ENCODE results near the gene MIEF1. TPM values are rescaled to one million over a fixed set of nuclear protein-coding genes. Genes with fewer than 3 reads are reported as not detected.

MIEF1 gene
- total and polyA plus RNA-seq, 2 of the 8 experiments (the other 6 are each of a cell fraction or from before 2014, with no cell fraction given), result 16.8 to 32.7 TPM

DNA sequence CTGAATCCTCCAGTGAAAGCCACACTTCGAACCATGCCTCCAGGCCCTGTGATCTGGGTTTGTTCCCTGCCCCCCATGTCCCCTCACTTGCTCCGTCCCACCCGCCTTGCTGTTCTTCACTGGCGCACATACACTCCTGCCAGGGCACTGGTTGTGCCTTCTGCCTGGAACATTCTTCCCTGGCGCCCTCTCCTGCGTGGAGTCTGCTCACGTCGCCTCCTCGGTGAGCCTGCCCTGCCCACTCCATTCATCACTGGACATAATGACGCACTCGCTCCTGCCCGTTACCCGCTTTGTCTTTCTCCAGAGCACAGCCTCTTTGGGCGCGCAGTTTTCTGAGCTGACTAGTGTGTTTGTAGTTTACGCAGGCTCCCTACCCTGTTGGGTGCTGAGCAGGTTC, 21.0 kb upstream of the MIEF1 start:
- Histone ChIP-seq H3K9me3 (ENCODE audit: insufficient read depth in 2 of 2, low read depth in 1 of 2, low read length in 1 of 2) (no peaks in the 10 kb centered on the region), H3K27ac (ENCODE audit: low read depth, low read length) (no peak overlapping the region)
- WGBS, 2 experiments (ENCODE audit: extremely low coverage in 1 of 2, insufficient coverage in 1 of 2, insufficient read length in 1 of 2, insufficient replicate concordance in 2 of 2, low coverage in 1 of 2, low lambda C conversion rate in 2 of 2, missing lambda C conversion rate in 1 of 2), result 84% methylated on average over 16 of the region's 16 CpGs; no CpG with 5 or more reads in 1 of the 2 experiments
- TF ChIP-seq MAFK (IDR thresholded peaks at IDR 0.05; ENCODE audit: low read depth, low read length), result no peak
- TF ChIP-seq NANOG (IDR thresholded peaks at IDR 0.05; ENCODE audit: insufficient read depth, low read depth, low read length, poor library complexity, severe bottlenecking), result no peak
- TF ChIP-seq CHD1 (IDR thresholded peaks at IDR 0.05; ENCODE audit: low read depth, low read length), result no peak
- no peak for TF ChIP-seq SIN3A (conservative IDR thresholded peaks at IDR 0.05 in 1 of 2, IDR thresholded peaks at IDR 0.05 in 1 of 2; ENCODE audit: low read depth in 1 of 2, low read length in 2 of 2)
- TF ChIP-seq SP4 (IDR thresholded peaks at IDR 0.05; ENCODE audit: low read length), result no peak
- TF ChIP-seq POU5F1 (IDR thresholded peaks at IDR 0.05; ENCODE audit: low read depth, low read length), result no peak
- TF ChIP-seq, protein P1, sequence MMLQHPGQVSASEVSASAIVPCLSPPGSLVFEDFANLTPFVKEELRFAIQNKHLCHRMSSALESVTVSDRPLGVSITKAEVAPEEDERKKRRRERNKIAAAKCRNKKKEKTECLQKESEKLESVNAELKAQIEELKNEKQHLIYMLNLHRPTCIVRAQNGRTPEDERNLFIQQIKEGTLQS (IDR thresholded peaks at IDR 0.05; ENCODE audit: insufficient read depth, low read depth, low read length), result no peak
- no peak for TF ChIP-seq CTCF (IDR thresholded peaks at IDR 0.05; ENCODE audit: control extremely low read depth in 1 of 3, insufficient read depth in 1 of 3, low read depth in 1 of 3, low read length in 3 of 3)
- TF ChIP-seq TEAD4 (IDR thresholded peaks at IDR 0.05; ENCODE audit: low read depth, low read length), result no peak
- no peak for TF ChIP-seq ZNF274 (IDR thresholded peaks at IDR 0.05; ENCODE audit: borderline replicate concordance, extremely low read depth, low read length)
- no peak for TF ChIP-seq KDM4A (IDR thresholded peaks at IDR 0.05; ENCODE audit: low read depth, low read length, severe bottlenecking)

More for the DNA sequence above, 21.0 kb upstream of the MIEF1 start:
- Histone ChIP-seq H2BK20ac (ENCODE audit: low read length) (no peak overlapping the region), H3K4me2 (ENCODE audit: insufficient read depth in 1 of 2, low read depth in 2 of 2, low read length in 2 of 2) (no peak overlapping the region), H4K91ac (replicated peaks; ENCODE audit: insufficient read length, low read length) (no peak overlapping the region), H2AK5ac (ENCODE audit: low read depth, low read length) (no peak overlapping the region), H3K23me2 (ENCODE audit: low read depth, low read length) (no peaks in the 10 kb centered on the region), H2BK15ac (ENCODE audit: low read length) (no peak overlapping the region), H4K5ac (ENCODE audit: insufficient read length, low read depth, low read length) (no peak overlapping the region), H2BK120ac (replicated peaks; ENCODE audit: low read depth, low read length) (no peak overlapping the region), H4K20me1 (replicated peaks in 1 of 2; ENCODE audit: control insufficient read depth in 1 of 2, insufficient read depth in 2 of 2, low read length in 2 of 2) (peaks cover 9 to 17% of the 10 kb centered on the region in 2 experiments), H3K79me1 (ENCODE audit: low read depth, low read length) (peaks cover 3% of the 10 kb centered on the region), H3K27me3 (replicated peaks in 1 of 4; ENCODE audit: control insufficient read depth in 3 of 4, extremely low read depth in 1 of 4, insufficient read depth in 3 of 4, low read length in 3 of 4) (no peaks in the 10 kb centered on the region; a peak in 1 of 7 replicates), H3K4ac (replicated peaks; ENCODE audit: insufficient read length, low read depth, low read length) (no peak overlapping the region), H3K23ac (ENCODE audit: insufficient read length) (no peak overlapping the region), H3K18ac (ENCODE audit: extremely low read depth, low read length) (no peak overlapping the region), H3K4me1 (replicated peaks in 1 of 4; ENCODE audit: control insufficient read depth in 3 of 4, insufficient read depth in 4 of 4, low read length in 3 of 4) (no peaks in the 10 kb centered on the region; a peak in 1 of 7 replicates), H3K79me2 (ENCODE audit: control insufficient read depth in 1 of 2, insufficient read depth in 2 of 2, low read length in 2 of 2) (no peaks in the 10 kb centered on the region), H3K56ac (replicated peaks; ENCODE audit: insufficient read length, low read depth, low read length) (no peak overlapping the region), H3K9ac (replicated peaks in 1 of 4; ENCODE audit: extremely low read depth in 1 of 4, low read depth in 3 of 4, low read length in 3 of 4) (no peak overlapping the region), H3K4me3 (ENCODE audit: extremely low read depth in 1 of 4, insufficient read depth in 2 of 4, low read depth in 3 of 4, low read length in 4 of 4) (no peak overlapping the region), H2AFZ (ENCODE audit: low read length) (no peak overlapping the region), H3K14ac (ENCODE audit: insufficient read length) (no peak overlapping the region), H2BK5ac (ENCODE audit: low read depth, low read length) (no peak overlapping the region), H4K8ac (ENCODE audit: extremely low read depth, insufficient read depth, low read length) (no peak overlapping the region), H3K36me3 (ENCODE audit: control insufficient read depth in 2 of 4, insufficient read depth in 4 of 4, low read length in 3 of 4) (no peaks in the 10 kb centered on the region), H2BK12ac (ENCODE audit: low read depth, low read length) (0 out of 2 replicates have a peak overlapping the region, but pooled peaks have one; percentile 9)
- ChIA-PET CTCF (ENCODE audit: partially characterized antibody) (interaction anchor here (0.8 to 11.1 kb wide), 5 partner anchors 9 to 47 kb away, joined by 3 to 120 read pairs (median 46); no protein-coding TSS in a partner anchor), POLR2A (ENCODE audit: partially characterized antibody) (no interaction called here)
- FAIRE-seq (no peak), DNase-seq (ENCODE audit: low read depth in 1 of 2, low spot score in 2 of 2) (no peak)
